Muscle of arm (tissue), 12 donors: Measurements from ENCODE around the gene PCBP3. TPM values are rescaled to one million over a fixed set of nuclear protein-coding genes. Genes with fewer than 3 reads are reported as not detected.
A peak's percentile ranks its signal among the peaks of the same experiment; 100 is the strongest.

Source experiments
- DNase-seq: peaks from one replicate; pipeline ENCODE4 v3.0.0-alpha.2; 2013
- polyA plus RNA-seq, 12 donors: library from polyadenylated mRNA; unstranded; fragments of 120-200 nt; gene quantifications; one replicate each; pipeline ENCODE4 v1.2.1, GENCODE V29; 2013; ENCODE audit not compliant: insufficient read length in 12 of 12

Gene PCBP3
- polyA plus RNA-seq, 12 donors = 0.88 to 4.2 (median 1.3) TPM; not detected in 2

- no peak for DNase-seq
These were observed 81.7 kb downstream of the PCBP3 start for GRCh38 chr21:45724994-45725843.

GRCh38 chr21:45725844-45726200 is 82.3 kb downstream of the PCBP3 start:
- no peak for DNase-seq

DNA sequence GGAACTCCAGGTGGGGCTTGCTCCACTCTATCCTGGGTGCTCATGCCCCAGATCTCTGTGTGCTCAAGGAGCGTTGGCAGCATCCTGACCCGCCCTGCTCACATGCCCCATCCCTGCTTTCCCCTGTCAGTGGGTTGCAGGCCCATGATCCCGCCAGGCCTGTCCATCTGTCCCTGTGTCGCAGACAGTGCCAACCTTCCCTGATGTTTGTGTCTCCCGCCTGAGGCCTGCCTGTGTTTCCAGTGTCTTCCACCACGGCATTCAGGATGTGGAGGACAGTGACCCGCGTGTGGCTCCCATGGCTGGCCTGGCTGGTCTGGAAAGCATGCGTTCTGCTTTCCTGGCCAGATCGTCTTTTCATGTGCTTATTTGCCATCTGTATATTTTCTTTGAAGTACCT is 82.9 kb downstream of the PCBP3 start:
- no peak for DNase-seq

GRCh38 chr21:45727390-45727789 is 83.9 kb downstream of the PCBP3 start:
- no peak for DNase-seq

GRCh38 chr21:45735259-45736000 is 91.9 kb downstream of the PCBP3 start:
- DNase-seq = no peak

GRCh38 chr21:45736042-45736689 is 92.6 kb downstream of the PCBP3 start:
- no peak for DNase-seq

DNA sequence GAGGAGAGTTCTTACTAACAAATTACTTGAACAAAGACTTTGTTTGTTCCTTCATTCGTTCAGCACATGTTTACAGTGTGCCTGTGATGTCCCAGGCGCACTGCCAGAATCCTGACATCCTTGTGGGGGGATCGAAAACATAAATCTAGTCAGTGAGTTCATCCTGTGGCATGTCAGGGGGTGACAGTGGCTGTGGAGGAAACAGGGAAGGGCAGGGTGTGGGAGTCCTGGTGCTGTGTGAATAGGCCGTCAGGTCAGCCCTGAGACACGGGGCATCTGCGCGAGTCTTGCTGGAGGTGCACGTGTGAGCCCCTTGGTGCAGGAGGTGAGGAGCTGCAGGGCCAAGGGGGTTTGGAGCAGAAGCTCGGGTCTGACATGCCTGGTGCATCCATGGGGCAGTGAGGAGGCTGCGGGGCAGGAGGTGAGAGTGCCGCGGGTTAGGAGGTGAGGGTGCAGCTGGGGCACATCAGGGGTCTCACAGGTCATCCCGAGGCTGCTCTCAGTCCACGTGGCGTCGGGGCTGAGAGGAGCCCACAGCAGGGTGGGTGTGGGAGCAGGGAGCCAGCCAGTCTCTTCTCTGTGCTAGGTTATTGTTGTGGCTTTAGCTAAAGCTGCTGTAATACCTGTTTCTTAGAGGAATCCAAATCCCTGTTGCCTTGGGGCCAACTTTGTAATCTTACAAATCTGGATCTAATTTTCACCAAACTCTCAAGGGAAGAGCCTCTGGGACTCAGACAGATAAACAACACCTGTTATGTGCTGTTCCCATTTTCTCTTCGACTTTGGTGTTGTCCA is 93.4 kb downstream of the PCBP3 start:
- DNase-seq = no peak

DNA sequence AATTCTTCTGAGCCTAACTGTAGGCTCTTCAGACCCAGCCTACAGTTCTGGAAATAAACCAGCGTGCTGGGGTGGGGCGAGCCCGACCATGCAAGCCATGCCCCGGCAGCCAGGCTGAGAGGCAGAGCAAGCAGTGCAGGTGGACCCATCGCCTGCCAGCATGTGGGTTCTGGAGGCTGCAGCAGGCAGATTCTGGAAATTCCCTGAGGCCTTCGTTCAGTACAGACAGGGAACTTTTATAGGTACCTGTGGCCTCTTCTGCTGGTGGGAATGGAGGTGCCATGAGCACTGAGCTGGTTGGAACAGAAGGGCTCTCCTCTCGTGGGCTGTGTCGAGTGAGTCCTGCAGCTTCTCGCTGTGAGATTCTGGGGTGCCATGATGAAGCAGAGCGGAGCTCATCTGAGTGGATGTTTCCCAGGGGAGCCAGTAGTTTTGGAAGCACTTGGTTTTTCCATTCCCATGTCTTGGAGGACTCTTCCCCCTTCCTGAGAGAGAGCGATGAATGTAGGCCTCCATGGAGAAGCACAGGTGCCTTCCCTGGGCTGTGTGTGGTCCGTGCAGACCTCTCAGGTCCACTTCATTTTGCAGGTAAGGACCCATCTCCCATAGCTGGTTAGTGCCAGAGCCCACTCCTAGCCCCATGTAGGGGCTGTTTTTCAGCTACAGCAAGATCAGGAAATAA is 94.1 kb downstream of the PCBP3 start:
- no peak for DNase-seq

GRCh38 chr21:45739218-45740087 is 95.9 kb downstream of the PCBP3 start:
- no peak for DNase-seq

DNA sequence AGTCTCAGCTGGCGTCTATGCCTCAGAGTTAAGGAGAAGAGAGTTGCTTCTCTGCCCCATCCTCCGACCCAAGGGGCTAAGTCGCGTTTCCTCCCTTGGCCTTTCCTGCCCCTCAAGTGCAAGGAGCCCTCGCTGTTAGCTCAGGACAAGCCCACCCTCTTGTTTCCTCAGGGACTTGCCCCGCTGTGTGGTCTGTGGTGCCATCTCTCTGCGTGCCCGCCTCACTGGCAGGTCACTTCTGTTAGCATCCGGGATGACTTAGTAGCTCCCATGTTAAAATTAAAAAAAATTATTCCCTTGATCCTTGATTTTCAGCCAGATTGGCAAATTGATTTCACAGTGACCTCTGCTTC is 96.5 kb downstream of the PCBP3 start:
- DNase-seq = no peak

DNA sequence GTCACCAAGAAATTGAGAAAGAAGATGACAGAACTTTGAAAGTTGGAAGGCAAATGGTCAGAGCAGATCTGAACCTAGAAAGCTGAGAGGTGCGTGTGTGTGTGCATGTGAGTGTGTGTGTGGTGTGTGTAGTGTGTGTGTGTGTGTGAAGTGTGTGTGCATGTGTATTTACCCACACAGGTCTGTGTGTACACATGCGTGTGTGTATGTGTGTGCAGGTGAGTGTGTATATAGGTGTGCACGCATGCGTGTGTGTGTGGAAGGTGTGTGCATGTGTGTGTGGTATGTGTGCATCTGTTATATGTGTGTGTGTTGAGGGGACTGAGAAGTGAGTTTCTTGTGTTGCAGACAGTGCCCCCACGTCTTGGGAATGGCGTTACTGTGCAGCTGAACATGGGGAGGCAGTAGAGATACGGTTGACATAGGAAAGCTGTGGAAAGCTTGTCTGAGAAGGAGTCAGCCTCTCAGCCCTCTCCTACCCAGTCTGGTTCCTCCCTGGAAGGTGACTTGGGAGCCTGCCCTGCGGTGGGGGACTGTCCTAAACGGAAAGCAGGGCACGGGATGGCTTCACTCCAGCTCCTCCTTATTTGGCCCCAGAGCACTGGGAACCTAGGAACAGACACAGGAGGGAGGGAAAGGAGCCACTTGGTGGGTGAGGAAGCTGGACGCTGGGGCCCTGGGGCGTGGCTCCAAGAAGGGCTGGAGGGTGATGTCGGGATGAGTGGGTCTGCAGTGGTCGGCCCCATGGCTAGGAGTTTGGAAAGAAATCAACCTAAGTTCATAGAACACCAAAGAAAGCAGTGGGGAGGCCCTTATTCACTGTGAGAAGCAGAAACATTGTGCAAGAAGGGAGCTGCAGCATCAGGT is 97.2 kb downstream of the PCBP3 start:
- no peak for DNase-seq

GRCh38 chr21:45741691-45742090 is 98.2 kb downstream of the PCBP3 start:
- no peak for DNase-seq

DNA sequence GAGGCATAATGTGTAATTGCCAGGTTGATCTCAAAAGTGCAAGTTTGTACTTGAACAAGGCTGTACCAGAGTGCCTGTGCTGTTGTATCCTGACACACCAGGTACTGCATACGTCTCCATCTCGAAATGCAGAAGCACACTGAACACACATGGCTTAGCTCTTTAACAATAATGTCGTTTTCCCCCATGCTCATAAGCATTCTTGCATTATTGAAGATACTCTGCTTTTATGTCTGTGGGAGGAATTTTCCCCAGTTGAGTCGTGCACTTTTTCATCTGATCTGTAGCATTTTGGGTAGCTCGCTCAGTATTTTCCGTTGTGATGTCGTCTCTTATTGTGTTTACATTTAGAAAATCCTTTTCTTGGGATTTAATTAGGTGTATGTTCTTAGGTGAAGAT is 98.7 kb downstream of the PCBP3 start:
- DNase-seq = no peak

DNA sequence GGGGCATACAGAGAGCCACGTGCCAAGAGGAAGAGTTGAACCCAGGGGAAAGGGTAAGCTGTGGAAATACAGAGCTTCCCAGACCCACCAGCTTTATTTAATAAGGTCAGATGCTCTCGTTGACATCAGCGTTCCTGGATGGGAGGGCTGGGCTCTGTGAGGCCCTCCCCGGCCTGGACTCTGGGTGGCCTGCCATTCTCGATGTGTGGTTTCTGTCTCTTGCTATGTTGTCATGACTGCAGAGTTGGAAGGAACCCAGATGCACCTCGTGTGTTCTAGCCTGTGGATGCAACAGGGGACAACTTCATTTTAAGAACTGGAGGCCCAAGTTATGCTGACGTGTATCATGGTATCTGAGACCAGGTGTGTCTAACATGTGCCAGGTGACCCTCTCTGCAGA is 101.7 kb downstream of the PCBP3 start:
- no peak for DNase-seq

GRCh38 chr21:45747233-45747766 is 103.8 kb downstream of the PCBP3 start:
- DNase-seq = no peak

GRCh38 chr21:45747802-45748445 is 104.4 kb downstream of the PCBP3 start:
- peak; percentile 24 for DNase-seq

- DNase-seq = no peak
These were observed 105.1 kb downstream of the PCBP3 start for GRCh38 chr21:45748593-45748992.

DNA sequence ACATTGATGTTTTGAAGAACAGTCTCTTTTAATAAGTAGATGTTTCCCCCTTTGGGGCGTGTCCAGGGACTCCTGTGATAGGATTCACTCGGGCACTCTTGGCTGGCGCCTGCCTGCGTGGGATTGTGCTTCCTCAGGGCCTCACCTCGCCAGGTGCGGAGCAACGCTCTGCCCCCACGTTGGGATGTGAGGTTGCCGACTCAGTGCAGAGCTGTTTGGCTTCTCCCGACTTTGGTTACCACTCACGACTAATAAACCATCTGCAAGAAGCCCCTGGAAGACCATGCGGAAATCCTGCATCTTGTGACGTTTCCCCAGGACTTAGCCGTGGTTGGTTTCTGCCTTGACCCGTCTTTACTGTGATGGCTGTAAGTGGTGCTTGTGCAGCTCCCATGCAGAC is 106.4 kb downstream of the PCBP3 start:
- no peak for DNase-seq

- DNase-seq = no peak
These were observed 107.4 kb downstream of the PCBP3 start for GRCh38 chr21:45750936-45751335.
